ENCODE results near the gene SHB. TPM values are rescaled to one million over a fixed set of nuclear protein-coding genes. Genes with fewer than 3 reads are reported as not detected.
"Not testable (repeated sequence)": the region's sequence is repeated elsewhere in the genome, so short reads cannot be mapped to it uniquely, and the experiment has no call there.

Gene SHB
- total RNA-seq, 1 donor from 2014 or later = 0.74 TPM

DNA sequence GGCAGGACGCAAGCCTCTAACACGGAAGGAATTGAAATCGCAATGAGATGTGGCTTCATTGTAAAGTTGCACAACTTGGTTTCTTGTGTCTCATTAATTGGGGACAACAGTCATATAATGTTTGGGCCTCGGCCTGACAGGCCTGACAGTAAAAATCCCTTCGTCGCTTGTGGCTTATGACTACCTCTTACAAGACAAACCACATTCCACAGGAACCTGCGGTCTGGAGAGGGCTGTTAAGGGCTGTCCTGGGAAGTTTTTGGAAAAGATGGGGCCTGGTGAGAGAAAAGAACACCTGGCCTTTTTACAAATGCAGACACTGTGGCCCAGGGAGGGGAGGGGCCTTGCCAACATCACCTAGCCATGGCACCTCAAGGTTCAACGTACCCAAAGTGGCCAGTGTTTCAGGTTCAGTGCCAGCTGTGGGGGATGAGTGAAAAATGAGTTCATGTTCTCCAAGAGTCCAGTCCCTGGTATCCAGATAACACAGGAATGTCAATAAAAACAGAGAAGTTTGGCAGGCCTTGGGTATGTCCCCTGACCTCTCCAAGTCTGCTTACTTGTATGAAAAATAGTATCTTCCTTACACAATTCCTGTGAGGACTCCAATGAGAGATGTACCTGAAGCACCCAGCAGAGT, 22.2 kb downstream of the SHB start:
- intact Hi-C loops (cut with micrococcal nuclease) = no loop called here

DNA sequence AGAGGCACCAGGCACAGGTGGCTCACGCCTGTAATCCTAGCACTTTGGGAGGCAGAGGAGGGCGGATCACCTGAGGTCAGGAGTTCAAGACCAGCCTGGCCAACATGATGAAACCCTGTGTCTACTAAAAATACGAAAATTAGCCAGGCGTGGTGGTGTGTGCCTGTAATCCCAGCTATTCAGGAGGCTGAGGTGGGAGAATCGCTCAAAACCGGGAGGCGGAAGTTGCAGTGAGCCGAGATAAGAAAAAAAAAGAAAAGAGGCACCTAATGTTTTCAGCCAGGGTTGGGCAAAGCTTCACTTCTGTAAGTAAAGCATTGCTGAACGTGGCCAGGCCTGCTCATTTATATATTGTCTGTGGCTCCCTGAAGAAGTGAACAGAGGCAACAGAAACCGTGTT, 23.1 kb downstream of the SHB start:
- intact Hi-C loops (cut with micrococcal nuclease) = not testable (repeated sequence)

DNA sequence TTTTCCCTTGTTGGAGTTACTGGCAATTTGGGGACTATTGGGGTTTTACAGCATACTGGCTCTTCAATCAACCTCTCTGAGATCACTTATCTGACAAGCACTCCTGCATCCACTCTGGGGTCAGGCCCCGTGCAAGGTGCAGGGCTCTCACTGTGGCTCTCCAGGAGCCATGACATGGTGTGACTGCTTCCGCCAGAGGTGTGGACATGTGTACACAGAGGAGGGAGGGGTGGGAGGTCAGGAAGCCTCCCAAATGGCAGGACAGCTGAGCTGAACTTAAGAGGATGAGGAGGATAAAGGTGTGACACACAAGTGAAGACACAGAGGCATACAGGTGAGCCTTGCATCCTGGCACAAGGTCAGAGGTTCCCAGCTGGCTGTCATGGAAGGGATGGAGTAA, 24.3 kb downstream of the SHB start:
- intact Hi-C loops (cut with micrococcal nuclease) = no loop called here

DNA sequence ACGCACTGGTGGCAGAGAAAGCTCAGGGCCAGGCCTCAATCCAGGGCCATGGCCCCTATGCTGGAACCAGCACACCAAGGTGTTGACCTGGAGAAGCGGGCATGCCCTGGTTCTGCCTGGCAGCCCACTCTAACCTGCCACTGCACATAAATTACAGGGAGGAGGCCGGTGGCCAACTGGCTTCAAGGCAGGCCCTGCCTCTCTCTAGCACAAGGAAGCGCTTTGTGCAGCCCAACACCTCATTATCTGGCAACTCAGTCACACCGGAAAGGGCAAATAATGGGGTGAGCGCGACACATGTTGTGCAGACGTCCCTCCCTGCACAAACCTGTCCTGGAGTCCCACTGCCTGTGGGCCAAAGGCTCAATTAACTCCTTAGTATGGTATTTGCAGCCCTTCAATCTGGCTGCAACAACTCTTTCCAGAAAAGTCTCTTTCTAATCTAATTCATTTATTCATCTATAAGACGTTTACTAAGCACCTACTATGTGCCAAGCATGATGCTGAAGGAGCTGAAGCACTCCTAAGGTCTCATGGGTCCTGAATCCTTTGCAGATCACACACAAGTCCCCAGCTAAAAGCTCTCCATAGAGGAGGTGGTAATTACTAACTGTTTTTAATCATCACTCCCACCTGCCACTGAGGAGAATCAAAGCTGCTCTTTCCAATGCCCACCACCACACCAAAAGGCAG, 24.9 kb downstream of the SHB start:
- intact Hi-C loops (cut with micrococcal nuclease) = no loop called here

DNA sequence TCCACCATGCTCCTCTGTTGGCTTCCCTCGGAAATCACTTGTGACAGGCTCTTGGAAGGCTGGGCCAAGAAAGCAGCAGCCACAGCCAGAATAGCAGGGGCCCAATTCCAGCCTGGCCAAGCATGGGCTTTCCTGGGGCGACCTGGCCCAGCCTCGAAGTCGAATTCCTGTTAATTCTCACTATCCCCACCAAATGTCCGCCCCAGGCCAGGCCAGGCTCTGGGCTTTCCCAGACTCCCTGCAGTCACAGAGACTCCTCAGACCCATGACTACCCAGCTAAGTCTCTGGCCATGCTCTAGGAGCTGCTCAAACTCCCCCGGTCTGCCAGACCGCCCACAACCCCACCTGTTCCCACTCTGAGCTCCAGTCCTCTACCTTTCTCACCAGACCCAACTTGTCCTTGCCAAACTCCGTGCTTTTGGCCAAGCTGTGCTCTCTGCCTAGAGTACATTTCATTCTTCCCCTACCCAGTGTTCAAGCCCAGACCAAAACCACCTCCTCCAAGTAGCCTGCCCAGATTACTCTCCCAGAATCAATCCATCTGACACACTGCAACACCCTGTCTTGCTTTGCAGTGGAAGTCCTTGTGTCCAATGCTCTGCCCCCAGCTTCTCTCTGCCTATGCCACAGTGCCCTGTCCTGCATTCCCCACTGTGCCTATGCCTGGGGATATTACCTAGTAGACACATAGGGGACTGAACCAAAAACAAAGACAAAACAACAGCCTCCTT, 26.2 kb downstream of the SHB start:
- intact Hi-C loops (cut with micrococcal nuclease) = no loop called here

DNA sequence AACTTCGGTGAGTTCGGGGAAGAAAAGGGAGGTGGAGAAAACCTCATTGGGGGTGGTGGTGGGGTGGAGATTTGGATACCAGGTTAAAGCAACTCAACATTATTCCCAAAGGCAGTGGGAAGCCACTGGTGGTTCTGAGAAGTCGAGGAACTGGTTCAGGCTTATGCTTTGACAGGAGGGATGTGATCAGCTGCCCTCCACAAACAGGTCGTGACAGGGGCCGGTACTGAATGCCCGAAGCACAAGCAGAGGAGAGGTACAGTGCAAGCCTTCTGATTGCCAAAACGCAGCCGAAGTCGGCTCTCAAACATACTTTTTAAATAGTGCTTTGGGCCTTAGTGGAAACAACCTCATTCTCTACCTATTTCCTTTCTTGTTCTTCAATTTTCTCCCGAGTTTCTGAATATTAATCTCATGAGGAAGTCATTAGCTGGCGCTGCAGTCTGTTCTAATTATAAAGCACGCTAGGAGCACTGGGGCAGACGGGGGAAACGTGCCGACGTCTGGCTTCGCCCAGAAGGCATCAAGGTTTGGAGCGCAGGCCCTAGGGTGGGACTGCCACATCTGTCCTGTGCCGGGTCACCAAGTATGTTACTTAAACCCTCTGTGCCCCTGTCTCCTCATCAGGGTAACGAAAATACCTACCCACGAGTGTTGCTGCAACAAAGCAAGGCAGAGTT, 27.3 kb downstream of the SHB start:
- intact Hi-C loops (cut with micrococcal nuclease) = no loop called here

DNA sequence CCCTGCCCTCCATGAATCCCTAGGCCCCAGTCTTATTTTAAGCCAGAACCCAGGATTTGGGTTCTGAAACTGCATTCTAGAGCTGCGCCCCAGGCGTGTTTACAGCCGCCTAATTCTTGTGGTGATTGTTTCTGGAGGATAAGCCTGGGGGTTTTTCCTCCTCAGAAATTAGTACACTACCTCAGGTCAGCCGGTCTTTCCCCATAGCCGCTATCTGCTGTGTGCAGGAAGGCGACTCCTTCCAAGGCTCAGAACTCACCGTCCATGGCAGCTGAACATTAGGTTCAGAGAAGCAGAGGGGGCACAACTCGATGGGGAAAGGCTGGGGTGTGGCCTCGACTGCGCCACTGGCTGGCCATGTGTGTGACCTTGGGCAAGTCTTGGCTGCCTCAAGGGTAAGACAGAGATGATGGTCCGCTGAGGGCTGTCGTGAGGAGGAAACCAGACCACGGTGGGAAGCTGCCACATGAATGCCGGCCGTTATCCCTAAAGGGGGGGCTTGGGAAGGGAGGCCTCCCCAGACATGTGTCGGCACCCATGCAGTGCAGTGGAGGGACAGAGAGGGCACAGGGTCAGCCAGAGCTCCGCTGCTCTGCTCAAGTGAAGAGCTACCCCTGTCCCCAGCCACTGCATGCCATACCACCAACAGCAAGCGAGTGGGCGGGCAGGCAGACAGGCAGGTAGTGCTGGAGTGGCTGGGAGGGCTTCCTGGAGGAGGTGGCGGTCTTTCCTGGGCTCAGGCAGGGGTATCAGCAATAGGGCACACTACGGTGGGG, 28.9 kb downstream of the SHB start:
- intact Hi-C loops (cut with micrococcal nuclease) = no loop called here

DNA sequence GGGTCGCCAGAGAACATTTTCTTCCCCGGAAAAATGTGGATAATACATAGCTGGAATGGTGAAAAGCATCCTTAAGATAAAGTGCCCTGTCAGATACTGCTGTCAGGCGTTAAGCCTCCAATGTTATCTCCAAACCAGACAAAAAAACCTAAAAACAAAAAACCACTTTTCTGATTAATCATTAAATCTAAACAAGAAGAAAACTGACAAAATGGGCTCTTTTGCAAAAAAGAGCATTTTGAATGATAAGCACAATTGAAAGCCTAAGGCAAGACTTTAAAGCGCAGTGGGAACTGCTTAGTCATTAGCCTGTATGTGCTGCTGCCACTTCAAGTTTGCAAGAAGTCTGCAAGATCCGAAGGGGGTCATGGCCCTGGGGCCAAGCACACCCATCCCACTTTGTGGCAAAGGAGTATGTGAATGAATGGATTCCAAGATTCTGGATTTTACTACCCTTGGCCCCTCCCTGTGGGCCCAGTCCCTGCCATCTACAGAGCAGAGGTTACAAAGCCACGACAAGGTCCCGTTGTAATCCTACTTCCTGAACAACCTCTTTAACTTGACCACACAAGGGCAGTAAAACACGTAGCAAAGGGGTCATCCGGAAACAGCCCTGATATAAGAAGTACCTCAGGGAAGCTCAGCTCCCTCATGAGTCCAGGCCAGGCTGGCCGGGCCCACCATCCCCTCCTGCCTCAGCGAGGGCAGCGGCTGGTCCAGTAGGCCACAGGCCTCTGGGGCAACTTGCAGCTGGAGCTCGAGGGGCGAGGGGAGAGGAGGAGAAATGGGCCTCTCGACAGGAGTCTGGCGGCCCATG, 29.7 kb downstream of the SHB start:
- intact Hi-C loops (cut with micrococcal nuclease) = no loop called here

DNA sequence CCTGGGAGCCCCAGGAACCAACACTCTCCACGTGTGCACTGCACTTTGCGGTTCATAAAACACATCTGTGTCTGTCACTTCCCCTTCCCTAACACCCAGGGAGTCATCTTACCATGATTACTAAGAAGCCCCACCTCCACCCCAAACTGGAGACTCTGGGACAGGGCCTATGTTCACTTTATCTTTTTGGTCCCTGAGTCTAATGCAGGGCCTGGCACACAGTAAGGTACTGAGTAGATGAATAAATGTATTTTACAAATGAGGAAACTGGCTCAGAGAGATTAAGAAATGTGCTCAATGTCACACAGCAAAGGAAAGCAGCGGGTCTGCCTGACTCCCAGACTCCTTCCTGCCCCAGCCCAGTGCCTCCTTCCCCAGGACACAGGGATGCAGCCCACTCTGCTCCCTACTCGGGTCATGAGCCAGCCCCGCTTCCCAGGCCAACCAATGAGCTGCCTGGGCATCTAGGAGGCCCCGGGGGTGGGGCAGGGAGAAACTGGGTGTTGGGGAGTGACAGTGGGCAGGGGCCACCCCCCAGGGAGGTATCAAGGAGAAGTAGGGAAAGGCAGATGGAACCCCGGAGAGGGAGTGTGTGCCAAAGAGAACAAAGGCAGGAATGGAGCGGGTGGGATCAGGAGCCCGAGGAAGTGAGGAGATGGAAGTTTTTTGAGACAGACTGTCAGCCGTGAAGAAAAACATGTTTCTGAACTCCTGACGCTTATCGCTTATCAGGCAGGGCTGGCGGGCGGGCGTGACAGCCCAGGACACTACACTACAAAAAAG, 30.5 kb downstream of the SHB start:
- intact Hi-C loops (cut with micrococcal nuclease) = no loop called here

DNA sequence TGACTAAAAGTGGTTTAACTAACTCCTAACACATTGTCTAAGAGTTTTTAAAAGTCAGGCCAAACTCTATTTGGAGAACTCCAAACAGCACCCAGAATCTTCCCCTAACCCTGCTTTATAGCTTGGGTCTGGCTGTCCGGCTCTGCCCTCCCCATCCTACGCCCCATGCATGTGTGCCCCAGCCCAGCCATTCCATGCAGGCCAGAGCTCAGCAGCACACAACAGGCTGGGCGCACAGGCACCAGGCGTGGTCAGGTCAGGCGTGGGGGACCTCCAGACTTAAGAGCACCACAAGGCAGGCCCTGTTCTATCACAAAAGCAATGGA, 31.1 kb downstream of the SHB start:
- intact Hi-C loops (cut with micrococcal nuclease) = no loop called here

DNA sequence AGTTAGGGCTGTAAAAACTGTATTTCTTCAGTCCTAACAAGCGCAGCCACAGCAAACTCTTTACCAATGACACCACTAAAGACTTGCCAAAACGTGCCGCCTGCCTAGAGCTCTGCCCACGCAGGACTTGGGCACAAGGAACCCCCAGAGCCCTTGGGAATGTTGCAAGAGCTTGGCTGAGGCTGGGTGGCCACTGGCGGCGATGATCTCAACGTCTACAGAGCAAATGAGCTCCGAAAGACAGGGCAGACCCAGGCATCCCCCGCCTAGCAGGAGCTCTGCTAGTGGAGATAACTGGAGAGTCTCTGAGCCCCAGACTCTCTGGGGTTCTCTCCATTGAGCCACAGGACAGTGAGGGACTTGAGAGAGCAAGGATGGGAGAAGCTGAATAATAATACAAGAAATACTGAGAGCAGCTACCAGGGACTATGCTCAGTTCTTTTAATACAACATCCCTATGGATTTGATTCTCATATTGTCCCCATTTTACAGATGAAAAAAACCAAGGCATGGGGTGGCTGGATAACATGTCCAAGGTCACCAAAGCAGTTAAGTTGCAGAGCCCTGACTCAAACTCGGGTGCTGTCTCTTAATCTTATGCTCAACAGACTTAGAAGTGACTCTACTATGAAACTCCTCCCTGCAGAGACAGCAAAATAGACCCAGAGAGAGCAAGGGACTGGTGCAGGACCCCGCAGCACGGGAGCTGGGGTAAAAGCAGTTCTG, 32.5 kb downstream of the SHB start:
- intact Hi-C loops (cut with micrococcal nuclease) = no loop called here

DNA sequence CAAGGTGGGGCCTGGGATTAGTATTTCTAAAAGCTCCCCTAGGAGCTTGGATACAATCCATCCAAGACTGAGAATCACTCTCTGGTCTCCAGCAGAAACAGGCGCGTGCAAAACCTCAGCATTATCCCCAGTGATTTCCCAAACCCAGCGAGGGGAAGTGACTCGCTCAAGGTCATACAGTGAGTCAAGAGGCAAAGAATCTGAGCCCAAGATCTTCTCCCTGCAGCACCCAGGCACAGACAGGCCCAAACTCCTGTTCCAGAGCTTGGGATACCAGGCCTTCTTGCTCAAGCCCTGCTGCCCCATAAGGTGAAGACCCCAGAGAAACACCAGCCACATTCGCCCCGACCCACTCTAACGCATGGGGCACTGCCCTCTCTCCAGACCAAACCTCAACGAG, 33.2 kb downstream of the SHB start:
- intact Hi-C loops (cut with micrococcal nuclease) = no loop called here

DNA sequence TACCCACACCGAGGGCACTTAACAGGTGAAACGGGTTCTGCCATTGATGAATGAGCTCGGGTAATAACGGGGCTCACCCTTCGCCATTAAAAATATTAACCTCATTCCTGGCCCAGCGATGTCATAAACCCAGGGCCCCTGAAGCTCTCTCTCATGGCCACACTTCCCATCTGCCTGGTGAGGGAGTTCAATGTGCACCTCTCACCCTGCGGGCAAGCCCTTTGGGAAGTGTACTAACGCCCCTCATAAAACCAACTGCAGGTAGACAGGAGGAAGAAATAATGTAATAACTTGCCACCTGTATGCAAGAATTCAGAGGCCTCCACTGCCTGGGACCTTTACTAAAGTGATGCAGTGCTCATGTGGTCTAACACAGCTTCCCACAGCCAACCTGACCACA, 35.1 kb downstream of the SHB start:
- intact Hi-C loops (cut with micrococcal nuclease) = no loop called here

DNA sequence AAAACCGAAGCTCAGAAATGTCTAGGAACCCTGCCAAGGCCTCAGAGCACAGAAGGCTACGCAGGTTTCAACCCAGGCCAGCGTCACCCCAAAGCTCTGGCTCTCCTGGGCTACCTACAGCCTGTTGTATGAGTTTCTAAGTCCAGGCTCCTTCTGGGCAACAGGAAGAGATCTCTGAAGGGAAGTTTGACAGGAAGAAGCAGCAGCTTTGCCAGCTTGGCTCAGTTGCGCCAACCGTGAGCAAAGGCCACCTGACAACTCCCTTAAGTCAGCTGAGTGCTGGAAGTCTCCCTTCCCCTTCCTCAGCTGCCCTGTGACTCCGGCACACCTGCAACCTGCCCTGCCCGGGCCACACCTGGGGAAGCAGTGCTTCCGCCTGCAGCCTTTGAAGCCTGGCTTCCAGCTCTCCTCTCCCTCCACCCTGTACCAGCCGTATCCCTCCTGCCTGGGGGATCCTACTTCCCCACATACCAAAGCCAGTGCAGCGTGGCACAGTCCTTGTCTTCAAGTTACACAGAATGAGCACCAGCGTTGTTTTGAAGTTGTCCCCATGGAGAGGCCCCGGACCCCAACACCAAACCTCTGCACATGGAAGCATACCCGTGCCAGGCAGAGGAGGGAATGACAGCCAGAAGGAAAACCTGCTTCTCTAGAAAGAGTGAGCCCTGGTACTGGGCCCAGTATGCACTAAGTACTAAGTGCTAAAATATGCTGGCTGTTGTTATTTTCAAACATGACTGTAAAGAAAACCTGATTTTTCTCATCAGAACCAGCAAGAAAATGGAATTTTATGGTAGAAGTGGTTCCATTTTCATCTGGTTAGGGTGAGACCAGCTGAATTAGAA, 36.5 kb downstream of the SHB start:
- intact Hi-C loops (cut with micrococcal nuclease) = no loop called here

DNA sequence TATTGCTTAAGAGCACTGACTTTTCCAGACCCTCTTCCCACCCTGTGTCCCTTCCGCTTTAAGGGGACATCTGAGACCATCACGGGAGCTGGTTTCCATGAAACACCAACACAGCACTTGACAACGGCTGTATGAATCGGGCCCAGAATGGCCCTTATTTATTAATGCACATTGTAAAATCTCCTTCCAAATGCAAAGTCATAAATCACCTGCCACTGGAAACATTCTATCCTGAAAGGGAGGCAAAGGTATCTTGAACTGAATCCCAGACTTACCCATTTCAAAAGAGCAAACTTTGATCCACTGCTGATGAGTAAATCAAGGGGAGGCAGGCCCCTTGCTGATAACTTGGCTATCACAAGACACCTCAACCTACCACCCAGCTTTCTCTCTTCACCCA, 37.4 kb downstream of the SHB start:
- intact Hi-C loops (cut with micrococcal nuclease) = no loop called here

DNA sequence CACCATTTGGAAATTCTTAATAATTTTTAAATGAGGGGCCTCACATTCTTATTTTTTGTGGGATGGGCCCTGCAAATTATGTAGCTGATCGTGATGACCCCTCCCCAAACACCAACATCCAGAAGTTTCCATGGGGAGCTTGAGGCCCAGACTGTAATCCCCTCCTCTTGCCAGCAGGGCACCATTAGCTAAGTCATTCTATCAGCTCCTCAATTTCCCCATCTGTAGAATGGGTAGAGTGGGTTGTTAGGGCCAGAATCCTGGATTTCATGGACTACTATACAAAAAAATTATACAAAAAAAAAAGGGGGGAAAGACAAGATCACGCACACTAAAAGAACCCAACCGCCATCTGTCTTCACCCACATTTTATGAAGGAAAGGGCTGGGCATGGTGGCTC, 38.4 kb downstream of the SHB start:
- intact Hi-C loops (cut with micrococcal nuclease) = no loop called here

DNA sequence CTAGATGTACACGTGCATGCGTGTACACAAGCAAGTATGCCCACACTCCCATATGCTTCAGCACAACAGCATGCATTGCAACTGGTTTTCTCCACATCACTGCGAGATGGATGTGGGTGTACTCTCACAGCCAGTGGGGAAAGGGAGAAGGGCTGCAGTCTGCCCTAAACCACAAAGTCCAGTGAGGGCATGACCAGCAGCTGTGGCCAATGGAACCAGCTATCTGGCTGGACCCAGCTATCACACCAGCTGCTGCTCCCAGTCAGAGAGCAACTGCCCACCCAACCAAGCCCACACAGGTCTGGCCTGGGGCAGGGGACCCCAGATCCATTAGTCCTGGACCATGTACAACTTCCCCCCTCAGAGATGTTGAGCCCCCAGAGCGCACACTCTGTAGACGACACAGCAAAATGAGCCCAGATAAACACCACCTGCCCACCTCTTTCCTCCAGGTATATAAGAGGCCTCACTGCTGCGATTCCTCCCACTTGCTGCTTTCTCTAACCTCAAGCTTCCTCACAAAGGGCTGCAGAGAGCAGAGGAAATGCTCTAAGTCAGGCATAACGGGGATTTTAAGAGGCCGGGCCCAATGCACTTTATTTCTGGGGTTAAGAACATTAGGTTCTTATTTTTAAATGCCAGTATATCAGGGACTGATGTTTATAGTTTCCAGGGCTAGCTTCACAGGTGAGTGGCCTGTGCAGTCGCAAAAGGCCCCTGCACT, 39.0 kb downstream of the SHB start:
- intact Hi-C loops (cut with micrococcal nuclease) = no loop called here

DNA sequence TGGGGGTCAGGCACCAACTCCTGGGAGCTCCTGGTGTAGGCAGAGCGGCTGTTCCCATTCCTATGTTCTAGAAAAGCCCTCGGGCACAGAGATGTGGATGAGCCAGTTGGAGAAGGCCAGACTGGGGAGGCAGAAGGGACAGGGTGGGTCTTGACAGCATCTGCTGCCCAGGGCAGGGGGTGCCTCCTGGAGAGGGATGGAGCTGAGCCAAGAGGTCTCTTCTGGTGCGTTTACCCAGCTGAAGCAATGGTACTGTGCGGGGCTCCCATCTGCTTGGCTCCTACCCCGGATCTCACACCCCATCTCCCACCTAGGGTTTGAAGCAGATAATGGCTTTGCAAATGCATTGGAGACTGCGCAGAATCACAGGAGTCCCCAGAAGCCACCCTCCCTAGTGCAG, 41.3 kb downstream of the SHB start:
- intact Hi-C loops (cut with micrococcal nuclease) = no loop called here

Data from T-helper 1 cell treated with Interleukin-12 subunit alpha and Interleukin-12 subunit beta and Interleukin-4 antibody, amounts not matched to agents 30 ng/mL and 1 ng/mL, for 36 hours (primary cell).